ENCODE data around the gene PNMA5. TPM values are rescaled to one million over a fixed set of nuclear protein-coding genes. Genes with fewer than 3 reads are reported as not detected.
"Not testable (repeated sequence)": the region's sequence is repeated elsewhere in the genome, so short reads cannot be mapped to it uniquely, and the experiment has no call there.

PNMA5 gene
- total RNA-seq (ENCODE audit: unreplicated experiment): not detected
- long read RNA-seq, partial matches to known transcripts: 0 of 1 reads
- long read RNA-seq, other reads (novel, unspliced or antisense): 1 of 1 reads

GRCh38 chrX:152993933-152994332 lies at the start of gene PNMA5:
Gene PNMA5, minus strand, starts transcription at chrX:152994116. Its CDS starts 2,518 bp downstream, at chrX:152991598.
- Mint-ChIP-seq H3K27ac (ENCODE audit: unreplicated experiment) (no peak within 1 kb of the TSS), H3K4me3 (ENCODE audit: unreplicated experiment) (no peak within 1 kb of the TSS)

DNA sequence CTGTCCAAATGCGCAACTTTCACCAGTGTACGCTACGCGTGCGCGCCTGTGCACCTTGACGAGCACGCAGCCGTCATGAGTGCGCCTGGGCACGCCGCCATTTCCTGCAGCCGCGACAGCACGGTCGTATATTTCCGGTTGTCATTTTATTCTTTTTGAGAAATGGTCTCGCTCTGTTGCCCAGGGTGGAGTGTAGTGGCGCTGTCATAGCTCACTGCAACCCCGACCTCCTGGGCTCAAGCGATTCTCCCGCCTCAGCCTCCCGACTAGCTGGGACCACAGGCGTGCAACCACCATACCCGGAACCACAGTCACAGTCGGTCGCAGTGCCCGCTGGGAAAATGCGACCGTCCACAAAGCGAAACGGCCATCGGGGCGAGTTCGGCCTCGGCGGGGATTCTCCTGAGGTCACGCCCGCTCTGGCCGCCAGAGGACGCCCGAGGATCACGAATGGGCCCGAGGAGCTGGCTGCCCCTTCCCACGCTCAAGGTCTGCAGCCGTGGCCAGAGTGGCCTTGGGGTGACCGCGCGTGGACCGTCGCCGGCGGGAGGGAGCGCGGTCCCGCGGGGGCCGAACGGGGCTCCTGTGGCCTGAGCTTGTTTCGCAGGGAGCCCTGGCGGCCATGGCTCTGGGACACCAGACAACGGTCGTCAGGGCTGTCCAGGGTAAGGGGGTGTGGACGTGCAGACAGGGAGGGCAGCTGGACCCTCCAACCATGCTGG lies 38.6 kb upstream of the PNMA5 start:
- Mint-ChIP-seq H3K27ac (ENCODE audit: unreplicated experiment) (no peak overlapping the region), H3K36me3 (ENCODE audit: unreplicated experiment) (no peaks in the 10 kb centered on the region), H3K4me1 (ENCODE audit: low read depth, unreplicated experiment) (no peaks in the 10 kb centered on the region), H3K9me3 (ENCODE audit: unreplicated experiment) (peaks cover 3% of the 10 kb centered on the region), H3K27me3 (ENCODE audit: unreplicated experiment) (no peaks in the 10 kb centered on the region), H3K4me3 (ENCODE audit: unreplicated experiment) (no peak overlapping the region)
- peak; percentile 79 for DNase-seq
- peak; percentile 82 for TF ChIP-seq CTCF (IDR thresholded peaks at IDR 0.05; ENCODE audit: partially characterized antibody, unreplicated experiment)

More at GRCh38 chrX:152993933-152994332, at the start of gene PNMA5:
- no peaks in the 10 kb centered on the region for H3K27me3 Mint-ChIP-seq (ENCODE audit: unreplicated experiment)
- H3K9me3 Mint-ChIP-seq (ENCODE audit: unreplicated experiment): no peaks in the 10 kb centered on the region
- no peak for TF ChIP-seq CTCF (IDR thresholded peaks at IDR 0.05; ENCODE audit: partially characterized antibody, unreplicated experiment)
- H3K36me3 Mint-ChIP-seq (ENCODE audit: unreplicated experiment): no peaks in the 10 kb centered on the region
- DNase-seq: no peak
- H3K4me1 Mint-ChIP-seq (ENCODE audit: low read depth, unreplicated experiment): no peaks in the 10 kb centered on the region

DNA sequence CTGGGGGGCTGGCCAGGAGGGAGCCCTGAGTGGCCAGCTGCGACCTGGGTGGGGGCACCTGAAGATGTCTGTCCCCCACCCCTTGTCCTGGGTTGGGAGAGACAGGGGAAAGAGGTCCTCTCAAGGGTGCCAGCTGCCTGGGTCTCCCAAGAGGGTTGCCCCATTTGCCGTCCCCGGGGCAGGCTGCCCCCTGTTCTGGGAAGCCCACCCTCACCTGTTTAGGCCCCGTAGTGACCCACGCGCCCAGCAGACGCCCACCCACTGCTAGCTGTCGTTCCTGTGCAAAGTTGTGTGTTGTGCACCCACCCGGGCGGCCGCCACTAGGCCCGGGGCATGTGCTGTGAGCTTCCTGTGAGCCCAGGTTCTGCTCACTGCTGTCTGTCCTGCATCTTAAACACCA lies 36.9 kb upstream of the PNMA5 start:
- Mint-ChIP-seq H3K27me3 (ENCODE audit: unreplicated experiment) (no peaks in the 10 kb centered on the region), H3K4me1 (ENCODE audit: low read depth, unreplicated experiment) (no peaks in the 10 kb centered on the region), H3K36me3 (ENCODE audit: unreplicated experiment) (no peaks in the 10 kb centered on the region), H3K27ac (ENCODE audit: unreplicated experiment) (no peak overlapping the region), H3K9me3 (ENCODE audit: unreplicated experiment) (peaks cover 3% of the 10 kb centered on the region), H3K4me3 (ENCODE audit: unreplicated experiment) (no peak overlapping the region)
- DNase-seq: no peak
- no peak for TF ChIP-seq CTCF (IDR thresholded peaks at IDR 0.05; ENCODE audit: partially characterized antibody, unreplicated experiment)

DNA sequence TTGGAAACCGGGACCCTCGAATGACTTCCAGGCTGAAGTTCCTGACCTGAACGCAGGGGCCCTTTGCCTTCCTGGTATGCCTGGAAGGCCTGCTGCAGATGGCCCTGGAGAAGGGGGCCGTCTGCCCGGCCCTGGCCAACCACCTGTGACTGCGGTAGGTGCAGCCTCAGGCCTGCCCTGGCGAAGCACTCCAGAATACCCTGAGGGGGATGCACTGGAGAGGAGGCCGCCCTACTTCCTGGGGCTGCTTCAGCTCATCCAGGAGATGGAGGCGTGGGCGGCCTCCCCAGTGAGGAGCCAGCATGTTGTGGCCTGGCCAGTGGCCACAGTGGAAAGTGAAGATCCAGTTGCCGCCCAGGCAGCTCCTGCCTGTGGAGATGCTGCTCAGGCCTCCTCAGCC lies 36.0 kb upstream of the PNMA5 start:
- TF ChIP-seq CTCF (IDR thresholded peaks at IDR 0.05; ENCODE audit: partially characterized antibody, unreplicated experiment): no peak
- no peaks in the 10 kb centered on the region for H3K36me3 Mint-ChIP-seq (ENCODE audit: unreplicated experiment)

DNA sequence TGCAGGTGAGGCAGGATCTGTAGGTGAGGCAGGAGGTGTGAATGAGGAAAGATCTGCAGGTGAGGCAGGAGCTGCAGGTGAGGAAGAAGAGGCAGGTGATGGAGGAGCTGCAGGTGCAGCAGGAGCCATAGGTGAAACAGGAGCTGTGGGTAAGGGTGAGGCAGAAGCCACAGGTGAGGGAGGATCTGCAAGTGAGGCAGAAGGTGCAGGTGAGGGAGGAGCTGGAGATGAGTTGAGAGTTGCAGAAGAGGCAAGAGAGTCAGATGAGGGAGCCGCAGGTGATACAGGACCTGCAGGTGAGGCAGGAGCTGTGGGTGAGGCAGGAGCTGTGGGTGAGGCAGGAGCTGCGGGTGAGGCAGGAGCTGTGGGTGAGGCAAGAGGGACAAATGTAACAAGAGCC lies 35.2 kb upstream of the PNMA5 start:
- H3K9me3 Mint-ChIP-seq (ENCODE audit: unreplicated experiment): peaks cover 3% of the 10 kb centered on the region
- no peaks in the 10 kb centered on the region for H3K27me3 Mint-ChIP-seq (ENCODE audit: unreplicated experiment)
- TF ChIP-seq CTCF (IDR thresholded peaks at IDR 0.05; ENCODE audit: partially characterized antibody, unreplicated experiment): no peak
- no peaks in the 10 kb centered on the region for H3K36me3 Mint-ChIP-seq (ENCODE audit: unreplicated experiment)
- H3K4me1 Mint-ChIP-seq (ENCODE audit: low read depth, unreplicated experiment): no peaks in the 10 kb centered on the region
- no peak overlapping the region for H3K4me3 Mint-ChIP-seq (ENCODE audit: unreplicated experiment)
- peak overlapping the region; percentile 43 for H3K27ac Mint-ChIP-seq (ENCODE audit: unreplicated experiment)
- DNase-seq: no peak

More for the DNA sequence above, 36.0 kb upstream of the PNMA5 start:
- H3K9me3 Mint-ChIP-seq (ENCODE audit: unreplicated experiment): peaks cover 3% of the 10 kb centered on the region
- H3K4me1 Mint-ChIP-seq (ENCODE audit: low read depth, unreplicated experiment): no peaks in the 10 kb centered on the region
- H3K27me3 Mint-ChIP-seq (ENCODE audit: unreplicated experiment): no peaks in the 10 kb centered on the region
- H3K4me3 Mint-ChIP-seq (ENCODE audit: unreplicated experiment): no peak overlapping the region
- DNase-seq: no peak
- H3K27ac Mint-ChIP-seq (ENCODE audit: unreplicated experiment): no peak overlapping the region

DNA sequence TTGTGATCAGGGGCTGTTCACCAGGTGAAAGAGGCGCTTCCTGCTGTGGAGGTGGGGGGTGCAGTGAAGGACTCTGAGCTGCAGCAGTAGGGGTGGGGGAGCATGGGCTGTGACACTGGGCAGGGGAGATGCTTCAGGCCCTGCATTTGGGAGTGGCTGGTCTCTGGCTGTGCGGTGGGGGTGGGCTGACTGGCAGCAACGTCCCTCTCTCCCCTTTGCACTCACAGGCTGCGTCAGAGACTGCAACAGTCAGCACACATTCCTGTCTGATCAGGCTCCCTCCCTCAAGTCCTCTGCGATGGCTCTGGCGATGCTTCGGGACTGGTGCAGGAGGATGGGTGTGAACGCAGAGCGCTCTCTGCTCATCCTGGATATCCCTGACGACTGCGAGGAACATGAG lies 34.6 kb upstream of the PNMA5 start:
- not testable (repeated sequence) for H3K36me3 Mint-ChIP-seq (ENCODE audit: unreplicated experiment); H3K9me3 Mint-ChIP-seq (ENCODE audit: unreplicated experiment); H3K4me3 Mint-ChIP-seq (ENCODE audit: unreplicated experiment); DNase-seq; H3K4me1 Mint-ChIP-seq (ENCODE audit: low read depth, unreplicated experiment); H3K27ac Mint-ChIP-seq (ENCODE audit: unreplicated experiment); H3K27me3 Mint-ChIP-seq (ENCODE audit: unreplicated experiment)

DNA sequence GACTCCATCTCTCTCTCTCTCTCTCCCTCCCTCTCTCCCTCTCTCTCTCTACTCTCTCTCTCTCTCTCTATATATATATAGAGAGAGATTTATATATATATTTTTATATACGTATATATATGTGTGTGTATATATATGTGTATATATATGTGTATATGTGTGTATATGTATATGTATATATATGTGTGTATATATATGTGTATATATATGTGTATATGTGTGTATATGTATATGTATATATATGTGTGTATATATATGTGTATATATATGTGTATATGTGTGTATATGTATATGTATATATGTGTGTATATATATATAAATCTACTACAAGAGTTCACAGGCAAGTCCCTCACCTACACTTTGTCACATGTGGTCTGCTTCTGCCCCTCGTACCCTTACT lies 32.6 kb upstream of the PNMA5 start:
- not testable (repeated sequence) for H3K4me1 Mint-ChIP-seq (ENCODE audit: low read depth, unreplicated experiment); H3K4me3 Mint-ChIP-seq (ENCODE audit: unreplicated experiment); H3K27ac Mint-ChIP-seq (ENCODE audit: unreplicated experiment); H3K9me3 Mint-ChIP-seq (ENCODE audit: unreplicated experiment); H3K36me3 Mint-ChIP-seq (ENCODE audit: unreplicated experiment); H3K27me3 Mint-ChIP-seq (ENCODE audit: unreplicated experiment); DNase-seq
